GM19467 (cell line): Measurements from ENCODE around the gene ETV2.
"Not testable (repeated sequence)": the region's sequence is repeated elsewhere in the genome, so short reads cannot be mapped to it uniquely, and the experiment has no call there.

Experiments used
- ATAC-seq: cut with Tn5 transposase; IDR thresholded peaks from one replicate; pipeline ENCODE4 v1.9.1; 2021; ENCODE audit warnings: mild to moderate bottlenecking, moderate library complexity; ENCODE audit not compliant: unreplicated experiment

Gene ETV2, protein sequence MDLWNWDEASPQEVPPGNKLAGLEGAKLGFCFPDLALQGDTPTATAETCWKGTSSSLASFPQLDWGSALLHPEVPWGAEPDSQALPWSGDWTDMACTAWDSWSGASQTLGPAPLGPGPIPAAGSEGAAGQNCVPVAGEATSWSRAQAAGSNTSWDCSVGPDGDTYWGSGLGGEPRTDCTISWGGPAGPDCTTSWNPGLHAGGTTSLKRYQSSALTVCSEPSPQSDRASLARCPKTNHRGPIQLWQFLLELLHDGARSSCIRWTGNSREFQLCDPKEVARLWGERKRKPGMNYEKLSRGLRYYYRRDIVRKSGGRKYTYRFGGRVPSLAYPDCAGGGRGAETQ

DNA sequence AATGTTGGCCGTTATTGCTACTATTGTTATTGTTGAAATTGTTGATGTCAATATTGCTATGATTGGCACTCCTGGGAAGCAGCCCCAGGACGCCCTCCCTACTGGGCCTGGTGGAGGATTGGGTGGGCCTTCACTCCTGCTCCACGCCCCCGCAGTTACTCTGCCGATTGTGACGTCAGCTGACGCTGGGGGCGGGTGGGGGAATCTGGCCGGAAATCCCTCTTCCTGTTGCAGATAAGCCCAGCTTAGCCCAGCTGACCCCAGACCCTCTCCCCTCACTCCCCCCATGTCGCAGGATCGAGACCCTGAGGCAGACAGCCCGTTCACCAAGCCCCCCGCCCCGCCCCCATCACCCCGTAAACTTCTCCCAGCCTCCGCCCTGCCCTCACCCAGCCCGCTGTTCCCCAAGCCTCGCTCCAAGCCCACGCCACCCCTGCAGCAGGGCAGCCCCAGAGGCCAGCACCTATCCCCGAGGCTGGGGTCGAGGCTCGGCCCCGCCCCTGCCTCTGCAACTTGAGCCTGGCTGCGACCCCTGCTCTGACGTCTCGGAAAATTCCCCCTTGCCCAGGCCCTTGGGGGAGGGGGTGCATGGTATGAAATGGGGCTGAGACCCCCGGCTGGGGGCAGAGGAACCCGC, at the start of gene ETV2:
ETV2 (plus strand) TSS at position 231 of the 637 bp plus-strand sequence. CDS start 716 bp downstream, outside the sequence.
- no peak for ATAC-seq

DNA sequence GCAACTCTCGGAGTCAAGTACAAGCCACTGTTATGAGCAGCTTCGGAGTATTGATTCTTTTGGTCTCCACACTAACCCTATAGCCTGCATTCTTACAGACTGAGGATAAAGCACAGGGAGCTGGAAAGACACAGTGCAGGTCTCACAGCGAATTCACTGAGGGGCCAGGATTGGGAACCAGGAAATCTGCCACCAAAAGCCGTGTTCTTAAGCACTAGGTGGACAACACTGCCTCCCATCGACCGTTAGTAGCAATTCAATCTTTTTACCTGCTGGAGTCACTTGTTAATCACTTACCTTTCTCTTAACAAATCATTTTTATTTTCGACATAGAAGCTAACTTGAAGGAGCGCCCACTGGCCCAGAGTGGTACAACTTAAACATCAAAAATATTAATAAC, 49.3 kb upstream of the ETV2 start:
- ATAC-seq = no peak

DNA sequence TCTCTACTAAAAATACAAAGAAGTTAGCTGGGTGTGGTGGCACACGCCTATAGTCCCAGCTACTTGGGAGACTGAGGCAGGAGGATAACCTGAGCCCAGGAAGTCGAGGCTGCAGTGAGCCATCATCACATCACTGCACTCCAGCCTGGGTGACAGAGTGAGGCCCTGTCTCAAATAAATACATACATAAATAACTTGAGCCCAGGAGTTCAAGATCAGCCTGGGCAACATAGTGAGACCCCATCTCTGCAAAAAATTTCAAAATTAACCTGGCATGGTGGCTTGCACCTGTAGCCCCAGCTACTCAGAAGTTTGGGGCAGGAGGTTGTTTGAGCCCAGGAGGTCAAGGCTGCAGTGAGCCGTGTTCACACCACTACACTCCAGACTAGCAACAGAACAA, 46.5 kb upstream of the ETV2 start:
- not testable (repeated sequence) for ATAC-seq

DNA sequence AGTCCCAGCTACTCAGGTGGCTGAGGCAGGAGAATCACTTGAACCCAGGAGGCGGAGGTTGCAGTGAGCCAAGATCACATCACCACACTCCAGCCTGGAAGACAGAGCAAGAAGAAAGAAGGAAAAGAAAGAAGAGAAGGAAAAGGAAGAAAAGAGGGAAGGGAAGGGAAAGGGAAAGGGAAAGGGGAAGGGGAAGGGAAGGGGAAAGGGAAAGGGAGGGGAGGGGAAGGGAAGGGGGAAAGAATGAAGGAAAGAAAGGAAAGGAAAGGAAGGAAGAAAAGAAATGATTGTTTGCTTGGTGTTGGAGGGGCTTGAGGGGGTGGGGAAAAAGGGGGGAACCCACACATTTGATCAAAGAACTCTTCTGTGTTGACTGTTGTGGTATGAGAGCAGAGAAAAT, 45.6 kb upstream of the ETV2 start:
- no peak for ATAC-seq

DNA sequence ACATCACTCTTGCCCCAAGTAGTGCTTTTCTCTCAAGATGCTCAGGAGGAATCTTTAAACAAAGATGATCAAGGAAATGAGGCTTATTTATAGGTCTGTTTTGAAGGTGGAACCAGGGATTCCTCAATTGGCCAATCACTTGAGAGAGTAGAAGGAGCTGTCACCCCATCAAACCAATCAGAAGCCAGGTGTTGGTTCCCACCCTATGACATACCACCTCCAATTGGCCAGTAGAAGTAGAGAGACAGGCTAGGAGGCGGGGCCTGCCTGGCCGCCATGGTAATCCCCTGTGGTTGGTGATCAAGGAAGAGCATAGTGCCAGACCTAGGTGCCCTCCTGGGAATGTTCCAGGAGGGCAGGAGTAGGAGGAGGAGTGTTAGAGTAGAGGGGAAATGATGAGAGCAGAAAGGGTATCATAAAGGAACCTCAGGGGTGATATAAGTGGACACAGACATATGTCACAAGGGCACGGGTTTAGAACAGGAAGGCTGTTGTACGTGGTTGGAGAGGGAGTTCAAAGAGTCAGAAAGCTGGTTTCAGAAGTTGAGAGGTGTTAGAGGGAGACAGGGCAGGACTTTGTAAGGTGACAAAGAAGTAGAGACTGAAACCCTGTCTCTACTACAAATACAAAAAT, 45.1 kb upstream of the ETV2 start:
- ATAC-seq = no peak

DNA sequence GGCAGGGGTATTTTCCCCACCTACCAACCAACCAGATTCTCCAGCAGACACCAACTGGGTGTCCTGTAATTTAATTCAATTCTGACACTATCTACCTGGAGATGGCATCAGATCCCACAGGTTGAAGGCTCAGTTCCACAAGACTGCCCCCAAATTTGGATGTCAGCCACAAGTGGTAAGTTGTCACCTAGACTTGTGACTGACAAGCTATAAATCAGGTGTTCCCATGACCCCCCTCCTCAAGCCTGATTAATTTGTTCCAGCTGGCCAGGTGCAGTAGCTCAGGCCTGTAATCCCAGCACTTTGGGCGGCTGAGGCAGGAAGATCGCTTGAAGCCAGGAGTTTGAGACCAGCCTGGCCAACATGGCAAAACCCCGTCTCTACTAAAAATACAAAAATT, 39.6 kb upstream of the ETV2 start:
- no peak for ATAC-seq

DNA sequence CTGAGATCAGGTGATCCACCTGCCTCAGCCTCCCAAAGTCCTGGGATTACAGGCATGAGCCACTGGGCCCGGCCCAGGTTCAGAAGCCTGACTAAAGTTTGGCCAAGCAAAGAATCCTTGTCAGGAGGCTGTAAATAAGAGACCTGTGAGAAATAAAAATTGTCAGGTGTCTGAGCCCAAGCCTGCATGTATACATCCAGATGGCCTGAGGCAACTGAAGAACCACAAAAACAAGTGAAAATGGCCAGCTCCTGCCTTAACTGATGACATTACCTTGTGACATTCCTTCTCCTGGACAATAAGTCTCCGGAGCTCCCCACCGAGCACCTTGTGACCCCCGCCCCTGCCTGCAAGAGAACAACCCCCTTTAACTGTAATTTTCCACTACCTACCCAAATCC, 37.1 kb upstream of the ETV2 start:
- ATAC-seq = not testable (repeated sequence)

DNA sequence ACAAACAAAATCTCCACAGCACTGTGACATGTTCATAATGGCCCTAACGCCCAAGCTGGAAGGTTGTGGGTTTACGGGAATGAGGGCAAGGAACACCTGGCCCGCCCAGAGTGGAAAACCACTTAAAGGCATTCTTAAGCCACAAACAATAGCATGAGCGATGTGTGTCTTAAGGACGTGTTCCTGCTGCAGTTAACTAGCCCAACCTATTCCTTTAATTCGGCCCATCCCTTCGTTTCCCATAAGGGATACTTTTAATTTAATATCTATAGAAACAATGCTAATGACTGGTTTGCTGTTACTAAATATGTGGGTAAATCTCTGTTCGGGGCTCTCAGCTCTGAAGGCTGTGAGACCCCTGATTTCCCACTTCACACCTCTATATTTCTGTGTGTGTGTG, 34.4 kb upstream of the ETV2 start:
- ATAC-seq = not testable (repeated sequence)

DNA sequence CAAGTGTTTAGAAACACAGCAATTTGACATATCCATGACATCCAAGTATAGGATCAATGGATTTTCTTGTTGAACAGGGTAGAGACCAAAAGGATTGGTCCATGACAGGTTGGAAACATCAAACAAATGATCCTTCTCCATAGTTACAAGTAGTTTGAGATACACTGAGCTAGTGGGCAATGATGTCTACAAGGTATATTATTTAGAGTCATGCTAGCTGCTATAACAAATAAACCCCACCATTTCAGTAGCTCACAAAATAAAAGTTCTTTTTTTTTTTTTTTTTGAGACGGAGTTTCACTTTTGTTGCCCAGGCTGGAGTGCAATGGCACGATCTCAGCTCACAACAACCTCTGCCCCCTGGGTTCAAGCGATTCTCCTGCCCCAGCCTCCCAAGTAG, 33.9 kb upstream of the ETV2 start:
- ATAC-seq = no peak

DNA sequence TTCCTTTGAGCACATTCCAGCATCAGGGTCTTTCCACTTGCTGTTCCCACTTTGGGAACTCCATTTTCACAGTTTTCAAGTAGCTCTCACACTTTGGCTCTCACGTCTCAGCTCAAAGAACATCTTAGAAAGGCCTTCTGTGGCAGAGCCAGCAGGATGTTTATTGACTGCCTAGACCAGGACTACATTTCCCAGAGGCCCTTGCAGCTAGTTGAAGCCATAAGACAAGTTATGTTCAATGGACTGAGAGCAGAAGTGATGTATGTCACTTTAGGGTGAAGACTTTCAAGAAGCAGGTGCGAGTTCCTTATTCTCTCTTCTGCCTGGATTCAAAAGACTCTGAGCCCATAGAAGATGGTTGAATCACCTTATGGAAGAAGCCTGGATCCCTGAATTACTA, 33.3 kb upstream of the ETV2 start:
- no peak for ATAC-seq

DNA sequence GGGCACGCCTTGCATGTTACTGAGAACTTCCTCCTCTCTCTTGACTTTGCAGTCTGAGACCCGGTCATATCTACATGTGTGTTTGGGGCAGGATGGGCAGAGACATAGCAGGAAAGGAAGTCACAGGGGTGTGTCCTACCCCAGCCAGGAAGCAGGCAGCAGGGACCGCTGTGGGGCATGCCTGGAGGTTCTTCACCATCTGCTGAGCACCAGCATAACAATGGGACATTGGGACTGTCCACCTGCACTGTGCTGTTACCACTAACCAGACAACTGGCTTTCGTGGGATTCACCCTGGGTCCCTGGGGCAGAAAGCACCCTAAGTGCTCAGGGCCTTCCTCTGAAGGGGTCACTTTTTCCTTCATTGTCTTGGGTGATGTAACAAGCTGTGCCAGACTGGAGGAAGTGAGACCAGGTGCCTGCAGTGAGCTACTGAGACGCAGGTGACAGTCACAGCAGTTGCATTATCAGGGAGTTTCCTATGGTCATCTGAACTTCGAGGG, 31.6 kb upstream of the ETV2 start:
- no peak for ATAC-seq

DNA sequence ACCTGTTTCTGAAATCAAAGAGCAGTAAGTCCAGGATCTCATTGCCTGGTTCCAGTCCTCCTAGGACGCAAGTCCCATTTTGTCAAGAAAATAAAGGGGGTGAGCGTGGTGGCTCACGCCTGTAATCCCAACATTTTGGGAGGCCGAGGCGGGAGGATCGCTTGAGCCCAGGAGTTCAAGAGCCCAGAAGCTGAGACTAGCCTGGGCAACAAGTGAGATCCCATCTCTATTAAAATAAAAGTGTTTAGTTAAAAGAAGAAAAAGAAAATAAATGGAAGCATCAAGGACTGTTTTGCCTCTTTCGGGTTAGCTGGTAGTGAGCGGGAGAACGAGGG, 29.4 kb upstream of the ETV2 start:
- no peak for ATAC-seq

DNA sequence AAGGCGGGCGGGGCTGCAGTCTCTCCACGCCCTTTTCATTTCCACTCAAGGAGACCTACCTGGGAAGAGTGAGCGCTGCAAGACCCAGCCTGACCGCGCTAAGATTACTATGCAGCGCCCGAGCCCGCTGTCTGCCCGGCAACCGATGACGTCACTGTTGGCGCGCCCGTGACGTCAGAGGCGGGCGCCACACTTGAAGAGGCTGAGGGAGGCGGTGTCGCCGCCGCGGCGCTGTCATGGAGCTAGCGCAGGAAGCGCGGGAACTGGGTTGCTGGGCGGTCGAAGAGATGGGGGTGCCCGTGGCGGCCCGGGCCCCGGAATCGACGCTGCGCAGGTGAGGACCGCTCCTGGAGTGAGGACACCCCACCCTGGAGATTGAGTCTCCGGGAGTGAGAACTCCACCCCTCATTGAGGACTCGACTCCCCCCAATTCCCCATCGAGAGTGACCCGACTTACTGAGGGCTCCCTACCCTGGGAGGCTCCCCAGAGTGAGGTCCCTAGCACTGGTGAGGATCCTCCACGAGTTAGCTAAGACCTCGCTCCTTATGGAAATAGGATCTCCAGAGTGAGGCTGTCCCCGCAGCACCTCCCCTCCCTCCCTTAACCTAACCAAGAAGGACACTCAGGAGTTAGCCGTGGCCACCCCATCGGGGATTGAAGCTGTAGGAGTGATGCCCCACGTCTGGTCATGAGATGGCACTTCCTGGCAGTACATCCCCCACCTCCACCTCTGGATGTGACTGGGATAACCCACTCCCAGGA, 28.8 kb upstream of the ETV2 start, which contains the start of gene HAUS5:
HAUS5 (plus strand) TSS at position 177 of the 763 bp plus-strand sequence; CDS start at position 237, 60 bp downstream.
- ATAC-seq = peak; percentile 59

DNA sequence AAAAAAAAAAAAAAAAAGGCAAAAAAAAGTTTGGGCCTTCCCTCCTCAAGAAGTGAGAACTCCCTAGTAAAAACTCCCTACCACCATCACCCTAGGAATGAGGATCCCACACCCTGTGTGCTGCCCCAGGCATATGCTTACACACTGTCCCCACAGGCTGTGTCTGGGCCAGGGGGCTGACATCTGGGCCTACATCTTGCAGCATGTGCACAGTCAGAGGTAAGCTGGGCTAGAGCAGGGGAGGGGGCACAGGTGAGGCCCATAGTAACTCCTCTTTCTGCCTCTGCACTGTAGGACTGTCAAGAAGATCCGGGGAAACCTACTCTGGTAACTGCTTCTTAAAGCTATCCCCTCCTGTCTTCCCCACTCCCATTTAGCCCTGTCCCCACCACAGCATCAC, 28.0 kb upstream of the ETV2 start:
- ATAC-seq = no peak

DNA sequence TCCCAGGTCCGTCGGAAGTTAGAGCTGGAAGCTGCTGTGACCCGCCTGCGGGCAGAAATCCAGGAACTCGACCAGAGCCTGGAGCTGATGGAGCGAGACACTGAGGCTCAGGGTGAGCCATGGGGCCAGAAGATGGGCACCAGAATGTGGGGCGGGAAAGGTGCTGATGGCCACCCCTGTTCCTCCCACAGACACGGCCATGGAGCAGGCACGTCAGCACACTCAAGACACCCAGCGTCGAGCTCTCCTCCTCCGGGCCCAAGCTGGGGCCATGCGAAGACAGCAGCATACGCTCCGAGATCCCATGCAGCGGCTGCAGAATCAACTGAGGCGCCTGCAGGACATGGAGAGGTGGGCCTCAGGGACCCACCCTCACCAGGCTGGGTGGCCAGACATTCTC, 26.5 kb upstream of the ETV2 start:
- no peak for ATAC-seq

DNA sequence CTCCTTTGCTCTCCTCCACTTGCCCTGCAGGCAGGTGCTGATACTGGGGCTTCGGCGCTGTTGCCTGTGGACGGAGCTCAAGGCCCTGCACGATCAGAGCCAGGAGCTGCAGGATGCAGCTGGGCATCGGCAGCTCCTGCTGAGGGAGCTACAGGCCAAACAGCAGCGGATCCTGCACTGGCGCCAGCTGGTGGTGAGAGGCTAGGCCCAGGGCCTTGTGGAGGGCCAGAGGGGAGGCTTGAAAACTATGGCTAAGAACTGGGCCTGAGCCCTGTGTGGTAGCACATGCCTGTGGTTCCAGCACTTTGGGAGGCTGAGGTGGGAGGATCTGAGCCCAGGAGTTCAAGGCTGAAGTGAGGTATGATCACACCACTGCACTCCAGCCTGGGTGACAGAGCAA, 22.7 kb upstream of the ETV2 start:
- no peak for ATAC-seq

DNA sequence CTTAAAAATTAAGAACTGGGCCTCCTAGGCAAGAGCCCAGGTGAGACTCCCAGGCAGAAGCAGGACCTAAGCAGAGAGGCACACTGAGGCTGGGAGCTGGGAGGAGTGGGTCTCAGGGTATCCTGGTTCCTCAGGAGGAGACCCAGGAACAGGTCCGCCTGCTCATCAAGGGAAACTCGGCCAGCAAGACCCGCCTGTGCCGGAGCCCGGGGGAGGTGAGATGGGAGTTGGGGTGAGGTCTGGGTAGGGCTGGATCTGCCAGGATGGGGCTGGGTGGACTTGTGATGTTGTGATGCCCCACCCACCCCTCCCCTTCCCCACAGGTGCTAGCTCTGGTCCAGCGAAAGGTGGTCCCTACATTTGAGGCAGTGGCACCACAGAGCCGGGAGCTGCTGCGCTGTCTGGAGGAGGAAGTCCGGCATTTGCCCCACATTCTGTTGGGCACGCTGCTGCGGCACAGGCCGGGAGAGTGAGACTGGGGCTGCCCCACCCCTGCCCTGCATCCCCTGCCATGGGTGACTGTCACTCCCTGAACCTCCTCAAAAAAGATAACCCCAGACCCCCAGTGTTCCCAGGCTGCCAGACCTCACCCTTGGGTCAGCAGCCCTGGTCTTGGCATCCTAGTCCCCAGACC, 22.1 kb upstream of the ETV2 start:
- ATAC-seq = no peak

DNA sequence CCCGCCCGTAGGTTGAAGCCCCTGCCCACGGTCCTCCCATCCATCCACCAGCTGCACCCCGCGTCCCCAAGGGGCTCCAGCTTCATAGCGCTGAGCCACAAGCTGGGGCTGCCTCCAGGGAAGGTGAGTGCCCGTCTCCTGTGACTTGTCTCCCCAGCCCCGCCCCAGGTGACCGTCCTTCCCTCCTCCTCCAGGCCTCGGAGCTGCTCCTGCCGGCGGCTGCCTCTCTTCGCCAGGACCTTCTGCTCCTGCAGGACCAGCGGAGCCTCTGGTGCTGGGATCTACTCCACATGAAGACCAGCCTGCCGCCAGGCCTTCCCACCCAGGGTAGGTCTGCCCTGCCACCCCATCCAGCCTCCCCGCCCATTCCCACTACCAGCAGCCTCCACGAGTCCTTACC, 21.5 kb upstream of the ETV2 start:
- ATAC-seq = no peak

DNA sequence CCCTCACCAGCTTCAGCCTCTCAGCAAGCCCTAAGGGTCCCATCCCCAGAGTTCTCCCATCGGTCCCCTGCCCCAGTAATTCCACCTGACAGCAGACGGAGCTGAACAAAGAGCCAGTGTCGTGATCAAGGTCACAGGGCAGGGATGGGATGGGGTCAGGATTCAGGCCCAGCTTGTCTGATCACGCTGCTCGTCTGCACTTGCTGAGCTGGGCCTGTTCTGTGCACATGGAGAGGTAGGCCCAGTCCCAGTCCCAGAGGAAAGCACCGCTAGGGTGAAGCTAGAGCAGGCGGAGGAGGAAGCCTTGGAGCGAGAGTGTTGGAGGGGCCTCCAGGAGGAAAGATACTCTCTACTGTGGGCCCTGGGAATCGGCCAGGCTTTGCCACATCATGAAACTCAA, 19.8 kb upstream of the ETV2 start:
- no peak for ATAC-seq

DNA sequence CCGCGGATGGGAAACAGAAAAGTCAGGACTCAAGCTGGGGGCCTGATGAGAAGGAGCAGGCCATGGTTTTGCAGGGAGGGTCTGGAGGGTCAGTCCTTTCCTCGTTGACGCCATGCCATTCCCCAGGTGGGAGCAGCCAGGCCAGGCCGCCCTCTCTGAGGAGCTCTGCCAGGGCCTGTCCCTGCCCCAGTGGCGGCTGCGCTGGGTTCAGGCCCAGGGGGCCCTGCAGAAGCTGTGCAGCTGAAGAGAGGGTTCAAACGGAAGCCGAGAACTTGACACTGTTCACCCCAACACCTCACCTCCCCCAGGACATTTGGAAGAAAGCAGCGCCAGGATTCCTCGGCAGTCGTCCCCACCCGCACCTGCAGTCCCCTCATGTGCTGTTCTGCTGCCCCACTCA, 18.8 kb upstream of the ETV2 start:
- ATAC-seq = no peak
